GM12878 (cell line): ENCODE measurements around the gene NFATC2. TPM values are rescaled to one million over a fixed set of nuclear protein-coding genes. Genes with fewer than 3 reads are reported as not detected.

ENCODE experiments used
- ATAC-seq: fragments of 200-7000 bp; cut with Tn5 transposase; 3 replicates; pipeline ENCODE4 v1.9.1; 2020; ENCODE audit warnings: mild to moderate bottlenecking, moderate library complexity
- BruUV-seq: library from RNA; stranded (reverse); fragments of 400-500 nt; replicated peaks from 2 replicates; lab custom pipeline; 2021; lab: Mats Ljungman, UMichigan
- CTCF ChIA-PET: fragments of 300-600 bp; sonication (Branson Sonifier 250); formaldehyde crosslinking; extraction: SDS; loops from one replicate; lab custom pipeline; 2021; ENCODE audit warnings: inconsistent platforms; lab: Yijun Ruan, JAX
- POLR2A ChIA-PET: fragments of 350-600 bp; formaldehyde crosslinking; extraction: SDS; loops from one replicate; lab custom pipeline; 2021; ENCODE audit warnings: inconsistent platforms; lab: Charles Lee
- RAD21 ChIA-PET: fragments of 300-600 bp; sonication (Branson Sonifier 250); formaldehyde crosslinking; loops from one replicate; lab custom pipeline; 2023; ENCODE audit warnings: antibody characterized with exemption; ENCODE audit not compliant: unreplicated experiment; lab: Charles Lee
- SMC1A ChIA-PET: fragments of 300-600 bp; sonication (Branson Sonifier 250); formaldehyde crosslinking; loops from one replicate; lab custom pipeline; 2023; ENCODE audit not compliant: unreplicated experiment, uncharacterized antibody; lab: Charles Lee
- DNase-seq: peaks from one replicate; pipeline ENCODE4 v3.0.0-alpha.2; 2011; ENCODE audit warnings: low read depth, low spot score
- FAIRE-seq: peaks from 3 replicates; lab custom pipeline; 2011; peaks lifted over from hg19 to GRCh38; lab: Jason Lieb, UNC
- H2AFZ ChIP-seq: 2 replicates; pipeline ENCODE4 v1.6.0; 2011; ENCODE audit warnings: low read depth, low read length, control low read depth; ENCODE audit not compliant: control insufficient read depth
- H3K27ac ChIP-seq: 2 replicates; pipeline ENCODE4 v1.5.1; 2011; ENCODE audit warnings: control low read depth; ENCODE audit not compliant: control insufficient read depth, insufficient read depth
- H3K27me3 ChIP-seq, 2 experiments: replicated peaks in 1 of 2; 2 replicates each; pipeline versions ENCODE4 v1.6.0 to v1.6.1; 2011; ENCODE audit warnings: low read length in 1 of 2; ENCODE audit not compliant: control insufficient read depth in 2 of 2, insufficient read depth in 2 of 2
- H3K36me3 ChIP-seq, 2 experiments: 2 replicates each; pipeline ENCODE4 v1.5.1; 2011; ENCODE audit warnings: low read length in 1 of 2; ENCODE audit not compliant: control insufficient read depth in 2 of 2, insufficient read depth in 2 of 2
- H3K4me1 ChIP-seq: 2 replicates; pipeline ENCODE4 v1.6.1; 2011; ENCODE audit warnings: mild to moderate bottlenecking, low read length, moderate library complexity, mixed read lengths; ENCODE audit not compliant: control insufficient read depth, insufficient read depth
- H3K4me2 ChIP-seq: 2 replicates; pipeline ENCODE4 v1.6.0; 2011; ENCODE audit warnings: control low read depth; ENCODE audit not compliant: control insufficient read depth, insufficient read depth
- H3K4me3 ChIP-seq: fragments of 200-600 bp; sonication (generic); 2 replicates; pipeline ENCODE4 v1.5.1; 2016
- H3K79me2 ChIP-seq: 2 replicates; pipeline ENCODE4 v1.6.0; 2011; ENCODE audit warnings: low read length; ENCODE audit not compliant: control insufficient read depth, insufficient read depth
- H3K9ac ChIP-seq: 2 replicates; pipeline ENCODE4 v1.8.0; 2011; ENCODE audit warnings: low read length, control low read depth, mixed read lengths; ENCODE audit not compliant: control insufficient read depth, insufficient read depth
- H3K9me3 ChIP-seq: replicated peaks from 3 replicates; pipeline ENCODE4 v1.5.1; 2011; ENCODE audit warnings: mild to moderate bottlenecking, low read length; ENCODE audit not compliant: control insufficient read depth, insufficient read depth
- H4K20me1 ChIP-seq: 2 replicates; pipeline ENCODE4 v1.6.0; 2011; ENCODE audit not compliant: control insufficient read depth, insufficient read depth
- HCFC1 ChIP-seq: fragments of 150-350 bp; IDR thresholded peaks from 2 replicates; pipeline ENCODE4 v1.6.1; 2014; ENCODE audit warnings: low read length
- IKZF2 ChIP-seq, 2 experiments: fragments of 450-650 bp; IDR thresholded peaks; 2 replicates each; pipeline ENCODE4 v1.6.1; 2017; ENCODE audit warnings: mild to moderate bottlenecking in 2 of 2, moderate library complexity in 2 of 2
- MYC ChIP-seq: IDR thresholded peaks from 2 replicates; pipeline ENCODE4 v1.6.1; 2011; ENCODE audit warnings: mild to moderate bottlenecking, low read length, moderate library complexity, inconsistent platforms; ENCODE audit not compliant: insufficient read depth, insufficient replicate concordance, insufficient read length, severe bottlenecking
- POLR2AphosphoS5 ChIP-seq: IDR thresholded peaks from 2 replicates; pipeline ENCODE4 v1.6.1; 2011; ENCODE audit warnings: mild to moderate bottlenecking, low read length, inconsistent platforms
- RELA ChIP-seq: fragments of 450-650 bp; IDR thresholded peaks from 2 replicates; pipeline ENCODE4 v1.8.0; 2014; ENCODE audit warnings: borderline replicate concordance; ENCODE audit not compliant: partially characterized antibody
- SIX5 ChIP-seq: IDR thresholded peaks from 2 replicates; pipeline ENCODE4 v1.6.1; 2011; ENCODE audit warnings: mild to moderate bottlenecking, low read depth, low read length, moderate library complexity; ENCODE audit not compliant: severe bottlenecking
- ZNF207 ChIP-seq: fragments of 450-650 bp; IDR thresholded peaks from 2 replicates; pipeline ENCODE4 v1.6.1; 2014; ENCODE audit warnings: antibody characterized with exemption, mild to moderate bottlenecking, borderline replicate concordance
- in situ Hi-C: fragments of 300-500 bp; cut with MboI; formaldehyde crosslinking; loops from 9 replicates; pipeline ENCODE4 v1.14.3; 2018; ENCODE audit warnings: mixed read lengths
- intact Hi-C: fragments of 100-400 bp; cut with micrococcal nuclease; formaldehyde crosslinking; loops from one replicate; pipeline ENCODE4 v1.14.2; 2022; ENCODE audit not compliant: unreplicated experiment
- polyA plus RNA-seq, 11 experiments: library from polyadenylated mRNA; depleted of rRNA in 4 of 11; unstranded in 6 of 11; stranded (reverse) in 5 of 11; fragments of >200 nt; fragmentation: Nextera tagmentation in 4 of 11; fragmentation: Illumina TruSeq in 1 of 11; extraction: Ambion mirVana in 4 of 11; extraction: Trizol in 1 of 11; gene quantifications; 1 replicate in 1 of 11; 2 replicates in 10 of 11; pipeline versions ENCODE4 v1.2.1 to v1.2.3, GENCODE V29; 2011 to 2016; ENCODE audit warnings: inconsistent platforms in 2 of 11, missing spikeins in 2 of 11, low read depth in 1 of 11
- total RNA-seq, 4 experiments: library from RNA; depleted of rRNA in 3 of 4; stranded (reverse); fragments of >200 nt in 3 of 4; fragmentation: Illumina TruSeq in 1 of 4; extraction: Trizol in 1 of 4; gene quantifications; 2 replicates each; pipeline versions ENCODE4 v1.2.1 to v1.2.3, GENCODE V29; 2013 to 2021
- TF ChIP-seq, protein P1 (sequence below): fragments of 450-650 bp; formaldehyde crosslinking; IDR thresholded peaks from 2 replicates; pipeline ENCODE4 v1.4.0; 2022; ENCODE audit warnings: mild to moderate bottlenecking, moderate library complexity
- TF ChIP-seq, protein P2 (sequence below): IDR thresholded peaks from 2 replicates; pipeline ENCODE4 v1.6.1; 2011; ENCODE audit warnings: mild to moderate bottlenecking, low read depth, low read length, moderate library complexity; ENCODE audit not compliant: insufficient replicate concordance
- TF ChIP-seq, protein P3 (sequence below): fragments of 450-650 bp; IDR thresholded peaks from 2 replicates; pipeline ENCODE4 v1.6.1; 2016; ENCODE audit warnings: mild to moderate bottlenecking

Gene NFATC2
- total and polyA plus RNA-seq, 10 of the 15 experiments (the other 5 are each of a cell fraction or from before 2014, with no cell fraction given), result 3.3 to 20.0 (median 7.3) TPM

DNA sequence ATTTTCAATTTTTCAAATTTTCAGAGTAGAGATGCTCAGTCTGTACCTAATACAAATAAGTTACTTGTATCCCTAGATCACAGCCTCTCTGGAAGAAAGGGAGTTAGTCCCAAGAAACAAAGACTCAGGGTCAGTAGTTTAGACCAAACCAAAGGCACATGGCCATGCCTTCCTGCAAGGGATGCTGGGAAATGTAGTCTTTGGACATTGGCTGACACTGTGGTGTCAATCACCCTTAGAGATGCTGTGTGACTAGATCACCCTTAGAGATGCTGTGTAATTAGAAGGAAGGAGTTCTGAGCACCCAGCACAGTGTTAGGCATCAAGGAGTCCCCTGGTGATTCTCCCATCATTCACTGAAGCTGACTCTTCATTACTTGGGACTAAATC, 202.1 kb downstream of the NFATC2 start:
- no peak for DNase-seq
- Histone ChIP-seq H3K27ac (no peak overlapping the region), H2AFZ (no peak overlapping the region), H3K9me3 (peaks cover 4% of the 10 kb centered on the region; the same call in 2 of the 3 replicates), H3K79me2 (no peaks in the 10 kb centered on the region), H3K9ac (no peak overlapping the region), H3K36me3 (no peaks in the 10 kb centered on the region), H4K20me1 (no peaks in the 10 kb centered on the region), H3K27me3 (no peaks in the 10 kb centered on the region; a peak in 1 of 4 replicates), H3K4me2 (no peak overlapping the region), H3K4me1 (peaks cover 9% of the 10 kb centered on the region), H3K4me3 (no peak overlapping the region)
- no TSS peak for BruUV-seq
- CTCF ChIA-PET, result no interaction called here
- POLR2A ChIA-PET, result no interaction called here
- ATAC-seq, result peak; percentile 66
- RAD21 ChIA-PET, result no interaction called here
- no peak for FAIRE-seq
- SMC1A ChIA-PET, result no interaction called here
- TF ChIP-seq, protein P1, sequence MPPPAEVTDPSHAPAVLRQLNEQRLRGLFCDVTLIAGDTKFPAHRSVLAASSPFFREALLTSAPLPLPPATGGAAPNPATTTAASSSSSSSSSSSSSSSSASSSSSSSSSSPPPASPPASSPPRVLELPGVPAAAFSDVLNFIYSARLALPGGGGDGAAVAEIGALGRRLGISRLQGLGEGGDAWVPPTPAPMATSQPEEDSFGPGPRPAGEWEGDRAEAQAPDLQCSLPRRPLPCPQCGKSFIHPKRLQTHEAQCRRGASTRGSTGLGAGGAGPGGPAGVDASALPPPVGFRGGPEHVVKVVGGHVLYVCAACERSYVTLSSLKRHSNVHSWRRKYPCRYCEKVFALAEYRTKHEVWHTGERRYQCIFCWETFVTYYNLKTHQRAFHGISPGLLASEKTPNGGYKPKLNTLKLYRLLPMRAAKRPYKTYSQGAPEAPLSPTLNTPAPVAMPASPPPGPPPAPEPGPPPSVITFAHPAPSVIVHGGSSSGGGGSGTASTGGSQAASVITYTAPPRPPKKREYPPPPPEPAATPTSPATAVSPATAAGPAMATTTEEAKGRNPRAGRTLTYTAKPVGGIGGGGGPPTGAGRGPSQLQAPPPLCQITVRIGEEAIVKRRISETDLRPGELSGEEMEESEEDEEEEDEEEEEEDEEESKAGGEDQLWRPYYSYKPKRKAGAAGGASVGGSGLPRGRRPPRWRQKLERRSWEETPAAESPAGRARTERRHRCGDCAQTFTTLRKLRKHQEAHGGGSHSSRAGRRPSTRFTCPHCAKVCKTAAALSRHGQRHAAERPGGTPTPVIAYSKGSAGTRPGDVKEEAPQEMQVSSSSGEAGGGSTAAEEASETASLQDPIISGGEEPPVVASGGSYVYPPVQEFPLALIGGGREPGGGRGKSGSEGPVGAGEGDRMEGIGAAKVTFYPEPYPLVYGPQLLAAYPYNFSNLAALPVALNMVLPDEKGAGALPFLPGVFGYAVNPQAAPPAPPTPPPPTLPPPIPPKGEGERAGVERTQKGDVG, result no peak
- TF ChIP-seq, protein P2, sequence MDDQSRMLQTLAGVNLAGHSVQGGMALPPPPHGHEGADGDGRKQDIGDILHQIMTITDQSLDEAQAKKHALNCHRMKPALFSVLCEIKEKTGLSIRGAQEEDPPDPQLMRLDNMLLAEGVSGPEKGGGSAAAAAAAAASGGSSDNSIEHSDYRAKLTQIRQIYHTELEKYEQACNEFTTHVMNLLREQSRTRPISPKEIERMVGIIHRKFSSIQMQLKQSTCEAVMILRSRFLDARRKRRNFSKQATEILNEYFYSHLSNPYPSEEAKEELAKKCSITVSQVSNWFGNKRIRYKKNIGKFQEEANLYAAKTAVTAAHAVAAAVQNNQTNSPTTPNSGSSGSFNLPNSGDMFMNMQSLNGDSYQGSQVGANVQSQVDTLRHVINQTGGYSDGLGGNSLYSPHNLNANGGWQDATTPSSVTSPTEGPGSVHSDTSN, result peak; percentile 50
- TF ChIP-seq MYC (no peak), ZNF207 (no peak), IKZF2 (IDR thresholded peaks at IDR 0.05) (no peak), RELA (no peak), SIX5 (peak; percentile 51), POLR2AphosphoS5 (no peak), HCFC1 (peak; percentile 43; the same call in 1 of the 2 replicates)
- TF ChIP-seq, protein P3, sequence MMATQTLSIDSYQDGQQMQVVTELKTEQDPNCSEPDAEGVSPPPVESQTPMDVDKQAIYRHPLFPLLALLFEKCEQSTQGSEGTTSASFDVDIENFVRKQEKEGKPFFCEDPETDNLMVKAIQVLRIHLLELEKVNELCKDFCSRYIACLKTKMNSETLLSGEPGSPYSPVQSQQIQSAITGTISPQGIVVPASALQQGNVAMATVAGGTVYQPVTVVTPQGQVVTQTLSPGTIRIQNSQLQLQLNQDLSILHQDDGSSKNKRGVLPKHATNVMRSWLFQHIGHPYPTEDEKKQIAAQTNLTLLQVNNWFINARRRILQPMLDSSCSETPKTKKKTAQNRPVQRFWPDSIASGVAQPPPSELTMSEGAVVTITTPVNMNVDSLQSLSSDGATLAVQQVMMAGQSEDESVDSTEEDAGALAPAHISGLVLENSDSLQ, result peak; percentile 75
- in situ Hi-C loops (no loop called here), intact Hi-C loops (no loop called here)
